IMR-90 (cell line): ENCODE data around the gene ERVH48-1. TPM values are rescaled to one million over a fixed set of nuclear protein-coding genes. Genes with fewer than 3 reads are reported as not detected.
"Not testable (repeated sequence)": the region's sequence is repeated elsewhere in the genome, so short reads cannot be mapped to it uniquely, and the experiment has no call there.

ENCODE experiments used
- ATAC-seq: fragments of 200-7000 bp; cut with Tn5 transposase; 2 replicates; pipeline ENCODE4 v1.9.1; 2020; ENCODE audit warnings: low read depth, mild to moderate bottlenecking, moderate library complexity
- BruUV-seq: library from RNA; stranded (reverse); fragments of 400-500 nt; replicated peaks from 2 replicates; lab custom pipeline; 2021; lab: Mats Ljungman, UMichigan
- CTCF ChIA-PET: fragments of 300-600 bp; formaldehyde crosslinking; extraction: SDS; loops from one replicate; lab custom pipeline; 2021; ENCODE audit warnings: antibody characterized with exemption; lab: Yijun Ruan, JAX
- POLR2A ChIA-PET: fragments of 300-600 bp; sonication (Branson Sonifier 250); formaldehyde crosslinking; loops from one replicate; lab custom pipeline; 2022; ENCODE audit warnings: antibody characterized with exemption; ENCODE audit not compliant: unreplicated experiment; lab: Charles Lee
- DNase-seq: peaks from one replicate; pipeline ENCODE4 v3.0.0; 2013
- H2AFZ ChIP-seq: replicated peaks from 2 replicates; pipeline ENCODE3; 2013; ENCODE audit warnings: low read length, mild to moderate bottlenecking; ENCODE audit not compliant: poor library complexity
- H2AK5ac ChIP-seq: 2 replicates; pipeline ENCODE4 v1.6.1; 2013; ENCODE audit warnings: low read depth, low read length, inconsistent platforms
- H2AK9ac ChIP-seq: replicated peaks from 2 replicates; pipeline ENCODE3; 2013; ENCODE audit warnings: mild to moderate bottlenecking, low read depth, low read length, moderate library complexity; ENCODE audit not compliant: poor library complexity
- H2BK120ac ChIP-seq: 2 replicates; pipeline ENCODE4 v1.6.1; 2013; ENCODE audit warnings: low read depth, low read length, inconsistent platforms
- H2BK15ac ChIP-seq: 3 replicates; pipeline ENCODE4 v1.6.1; 2013; ENCODE audit warnings: low read depth, low read length, inconsistent platforms
- H2BK20ac ChIP-seq: 2 replicates; pipeline ENCODE4 v1.6.1; 2013; ENCODE audit warnings: low read depth, mild to moderate bottlenecking, inconsistent platforms, low read length, moderate library complexity
- H2BK5ac ChIP-seq: 2 replicates; pipeline ENCODE4 v1.6.1; 2013; ENCODE audit warnings: mild to moderate bottlenecking, low read depth, low read length, inconsistent platforms; ENCODE audit not compliant: poor library complexity, severe bottlenecking
- H3K14ac ChIP-seq: replicated peaks from 2 replicates; pipeline ENCODE4 v1.6.1; 2013; ENCODE audit warnings: low read depth, low read length, inconsistent platforms
- H3K18ac ChIP-seq: 2 replicates; pipeline ENCODE4 v1.6.1; 2013; ENCODE audit warnings: low read depth, low read length, control low read depth
- H3K23ac ChIP-seq: 2 replicates; pipeline ENCODE4 v1.6.1; 2013; ENCODE audit warnings: low read depth, low read length, inconsistent platforms
- H3K27ac ChIP-seq: 2 replicates; pipeline ENCODE4 v1.5.1; 2013; ENCODE audit warnings: mild to moderate bottlenecking, control low read depth, low read length; ENCODE audit not compliant: insufficient read depth
- H3K27me3 ChIP-seq: 2 replicates; pipeline ENCODE4 v1.6.1; 2013; ENCODE audit warnings: low read length; ENCODE audit not compliant: control insufficient read depth, insufficient read depth
- H3K36me3 ChIP-seq: 2 replicates; pipeline ENCODE4 v1.6.1; 2013; ENCODE audit warnings: low read length, mixed read lengths; ENCODE audit not compliant: control insufficient read depth, insufficient read depth
- H3K4ac ChIP-seq: 2 replicates; pipeline ENCODE4 v1.6.1; 2013; ENCODE audit warnings: low read depth, low read length, inconsistent platforms
- H3K4me1 ChIP-seq: 2 replicates; pipeline ENCODE4 v1.6.1; 2013; ENCODE audit warnings: low read length, mixed read lengths; ENCODE audit not compliant: control insufficient read depth, insufficient read depth
- H3K4me2 ChIP-seq: 2 replicates; pipeline ENCODE4 v1.6.1; 2013; ENCODE audit warnings: low read depth, mild to moderate bottlenecking, control low read depth, low read length, moderate library complexity
- H3K4me3 ChIP-seq: 2 replicates; pipeline ENCODE4 v1.5.1; 2013; ENCODE audit warnings: low read depth, mild to moderate bottlenecking, control low read depth, low read length, moderate library complexity; ENCODE audit not compliant: insufficient read depth
- H3K56ac ChIP-seq: 2 replicates; pipeline ENCODE4 v1.6.1; 2013; ENCODE audit warnings: low read length, inconsistent platforms; ENCODE audit not compliant: insufficient read depth; ENCODE audit errors: extremely low read depth
- H3K79me1 ChIP-seq, 2 experiments: 2 replicates each; pipeline ENCODE4 v1.6.1; 2013; ENCODE audit warnings: low read length in 2 of 2, inconsistent platforms in 1 of 2, low read depth in 1 of 2
- H3K9ac ChIP-seq: 2 replicates; pipeline ENCODE4 v1.6.1; 2013; ENCODE audit warnings: low read depth, low read length, control low read depth
- H3K9me1 ChIP-seq: 2 replicates; pipeline ENCODE4 v1.6.1; 2013; ENCODE audit warnings: low read length, inconsistent platforms; ENCODE audit not compliant: insufficient read depth
- H3K9me3 ChIP-seq: 2 replicates; pipeline ENCODE4 v1.6.1; 2013; ENCODE audit warnings: low read length; ENCODE audit not compliant: control insufficient read depth, insufficient read depth
- H4K20me1 ChIP-seq: 2 replicates; pipeline ENCODE4 v1.6.1; 2013; ENCODE audit warnings: low read length, inconsistent platforms; ENCODE audit not compliant: insufficient read depth
- H4K5ac ChIP-seq: 2 replicates; pipeline ENCODE4 v1.6.1; 2013; ENCODE audit warnings: mild to moderate bottlenecking, low read depth, low read length, control low read depth
- H4K8ac ChIP-seq, 2 experiments: 2 replicates each; pipeline ENCODE4 v1.6.1; 2013; ENCODE audit warnings: low read depth in 2 of 2, low read length in 2 of 2, control low read depth in 1 of 2, inconsistent platforms in 1 of 2
- H4K91ac ChIP-seq: 2 replicates; pipeline ENCODE4 v1.6.1; 2013; ENCODE audit warnings: low read depth, low read length, inconsistent platforms; ENCODE audit not compliant: insufficient read depth
- WGBS, 2 experiments: methylation state at CpG; one replicate each; pipeline versions ENCODE4 v1.1.5 to v1.1.7; 2013; ENCODE audit warnings: missing lambda C conversion rate in 2 of 2; ENCODE audit not compliant: insufficient read length in 1 of 2; ENCODE audit errors: extremely low coverage in 2 of 2; 5-methylcytosine and 5-hydroxymethylcytosine counted together
- dilution Hi-C: fragments of 300-500 bp; cut with HindIII; formaldehyde crosslinking; loops from one replicate; pipeline ENCODE4 v1.14.3; 2018; ENCODE audit warnings: low sequenced_read_pairs; ENCODE audit not compliant: unreplicated experiment
- in situ Hi-C: fragments of 300-500 bp; cut with MboI; formaldehyde crosslinking; loops from 3 replicates; pipeline ENCODE4 v1.14.3; 2019; ENCODE audit warnings: low sequenced_read_pairs, inconsistent platforms, mixed read lengths
- intact Hi-C: fragments of 100-400 bp; cut with micrococcal nuclease; formaldehyde crosslinking; loops from 2 replicates; pipeline ENCODE4 v1.10.0; 2022
- polyA plus RNA-seq, 3 experiments: library from polyadenylated mRNA; depleted of rRNA; stranded (reverse); fragments of >200 nt; gene quantifications; 2 replicates each; pipeline ENCODE4 v1.2.3, GENCODE V29; 2012; ENCODE audit warnings: low replicate concordance in 1 of 3
- total RNA-seq: library from RNA; depleted of rRNA; stranded (reverse); fragments of >200 nt; gene quantifications from 2 replicates; pipeline ENCODE4 v1.2.3, GENCODE V29; 2012

ERVH48-1 gene
- total and polyA plus RNA-seq, 2 of the 4 experiments (the other 2 are of a cell fraction) = under 0.01 TPM; not detected in 1

GRCh38 chr21:42908484-42908883 is 16.9 kb downstream of the ERVH48-1 start:
- H2AFZ ChIP-seq, H2BK15ac ChIP-seq, BruUV-seq, in situ Hi-C loops, H3K4ac ChIP-seq, H3K4me2 ChIP-seq, H3K56ac ChIP-seq, H3K9ac ChIP-seq, POLR2A ChIA-PET, H3K4me3 ChIP-seq, H3K27me3 ChIP-seq, H2AK9ac ChIP-seq, H3K4me1 ChIP-seq, H3K9me1 ChIP-seq, H3K23ac ChIP-seq, H2BK5ac ChIP-seq, intact Hi-C loops, H4K5ac ChIP-seq, dilution Hi-C loops, H3K9me3 ChIP-seq, DNase-seq, H2AK5ac ChIP-seq, H3K27ac ChIP-seq, CTCF ChIA-PET, H3K14ac ChIP-seq, H2BK120ac ChIP-seq, H4K91ac ChIP-seq, H2BK20ac ChIP-seq, ATAC-seq, H4K8ac ChIP-seq, H3K18ac ChIP-seq: not testable (repeated sequence)
- Histone ChIP-seq H3K36me3 (peaks cover 45% of the 10 kb centered on the region), H4K20me1 (peaks cover 10% of the 10 kb centered on the region; the same call in 1 of the 2 replicates), H3K79me1 (peaks cover 7 to 25% of the 10 kb centered on the region in 2 experiments)
- 96% methylated on average over 4 of the region's 9 CpGs; no CpG with 5 or more reads in 1 of the 2 experiments for WGBS, 2 experiments
